Jurkat, Clone E6-1 (cell line): ENCODE measurements around the gene HSPG2.

Experiments used
- DNase-seq: peaks from one replicate; pipeline ENCODE4 v3.0.0-alpha.2; 2011; ENCODE audit warnings: low read depth, low spot score
- H3K4me3 ChIP-seq: 2 replicates; pipeline ENCODE4 v1.5.1; 2011; ENCODE audit warnings: mild to moderate bottlenecking, low read length, control low read depth, moderate library complexity

Gene HSPG2

DNA sequence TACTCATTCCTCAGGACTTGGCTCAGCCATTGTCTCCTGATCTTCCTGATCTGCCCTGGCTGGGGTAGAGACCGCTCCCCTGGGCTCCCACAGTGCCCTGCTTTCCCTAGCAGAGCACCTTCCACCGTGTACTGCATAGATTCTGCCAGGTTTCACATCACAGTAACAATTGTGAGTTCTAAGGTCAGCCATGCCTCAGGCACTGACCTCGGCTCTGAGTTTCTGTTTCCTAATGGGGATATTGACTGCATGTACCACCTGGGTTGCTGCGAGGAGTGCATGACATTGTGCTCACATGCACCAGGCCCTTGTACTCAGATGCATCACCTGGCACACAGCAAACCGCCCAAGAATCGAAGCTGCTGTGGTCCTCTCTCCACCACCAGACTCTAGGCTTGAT is 46.0 kb downstream of the HSPG2 start:
- no peak overlapping the region for H3K4me3 ChIP-seq
- DNase-seq = no peak

- DNase-seq = no peak
- H3K4me3 ChIP-seq = no peak overlapping the region
These were observed 48.6 kb downstream of the HSPG2 start for GRCh38 chr1:21888500-21888899.

DNA sequence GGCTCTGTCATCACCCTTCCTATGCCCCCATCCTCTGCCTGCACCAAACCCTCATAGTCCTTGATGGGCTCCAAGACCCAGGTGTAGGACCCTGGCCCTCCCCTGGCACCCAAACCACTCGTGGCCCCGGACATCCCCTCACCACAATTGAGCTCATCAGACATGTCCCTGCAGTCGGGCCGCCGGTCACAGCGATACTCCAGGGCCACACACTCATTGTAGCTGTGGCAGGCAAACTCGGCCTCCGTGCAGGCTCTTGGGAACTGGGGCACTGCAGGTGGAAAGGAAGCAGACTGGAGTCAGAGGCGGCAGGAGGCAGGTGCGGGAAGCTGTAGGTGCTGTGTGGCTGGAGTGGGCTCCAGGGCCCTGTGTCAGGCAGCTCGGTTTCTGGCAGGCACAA is 49.3 kb downstream of the HSPG2 start:
- DNase-seq = no peak
- no peak overlapping the region for H3K4me3 ChIP-seq

DNA sequence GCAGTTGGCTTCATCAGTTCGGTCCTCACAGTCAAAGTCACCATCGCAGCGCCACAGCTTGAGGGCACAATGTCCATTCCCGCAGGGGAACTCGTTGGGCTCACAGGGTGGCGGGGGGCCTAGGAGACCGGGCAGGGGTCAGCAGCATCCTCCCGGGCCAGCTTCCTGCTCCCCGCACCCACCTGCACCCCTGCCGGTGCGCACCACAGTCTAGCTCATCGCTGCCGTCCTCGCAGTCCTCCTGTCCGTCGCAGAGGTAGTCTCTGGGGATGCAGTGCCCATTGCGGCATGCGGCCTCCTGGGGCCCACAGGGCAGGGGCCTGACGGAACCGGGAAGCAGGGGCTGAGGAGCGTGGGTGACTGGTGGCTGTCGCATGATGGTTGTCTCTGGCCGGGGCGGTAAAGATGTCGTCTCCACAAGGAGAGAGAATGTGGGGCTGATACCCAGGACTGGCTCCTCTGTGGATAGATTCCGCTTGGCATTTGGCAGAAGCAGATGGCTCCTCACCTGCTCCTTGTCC is 49.8 kb downstream of the HSPG2 start:
- DNase-seq = no peak
- no peak overlapping the region for H3K4me3 ChIP-seq

GRCh38 chr1:21886486-21887215 is 50.5 kb downstream of the HSPG2 start:
- H3K4me3 ChIP-seq = no peak overlapping the region
- DNase-seq = no peak

GRCh38 chr1:21885236-21886037 is 51.7 kb downstream of the HSPG2 start:
- DNase-seq = no peak
- H3K4me3 ChIP-seq = no peak overlapping the region

GRCh38 chr1:21884456-21885235 is 52.5 kb downstream of the HSPG2 start:
- H3K4me3 ChIP-seq = no peak overlapping the region
- no peak for DNase-seq

DNA sequence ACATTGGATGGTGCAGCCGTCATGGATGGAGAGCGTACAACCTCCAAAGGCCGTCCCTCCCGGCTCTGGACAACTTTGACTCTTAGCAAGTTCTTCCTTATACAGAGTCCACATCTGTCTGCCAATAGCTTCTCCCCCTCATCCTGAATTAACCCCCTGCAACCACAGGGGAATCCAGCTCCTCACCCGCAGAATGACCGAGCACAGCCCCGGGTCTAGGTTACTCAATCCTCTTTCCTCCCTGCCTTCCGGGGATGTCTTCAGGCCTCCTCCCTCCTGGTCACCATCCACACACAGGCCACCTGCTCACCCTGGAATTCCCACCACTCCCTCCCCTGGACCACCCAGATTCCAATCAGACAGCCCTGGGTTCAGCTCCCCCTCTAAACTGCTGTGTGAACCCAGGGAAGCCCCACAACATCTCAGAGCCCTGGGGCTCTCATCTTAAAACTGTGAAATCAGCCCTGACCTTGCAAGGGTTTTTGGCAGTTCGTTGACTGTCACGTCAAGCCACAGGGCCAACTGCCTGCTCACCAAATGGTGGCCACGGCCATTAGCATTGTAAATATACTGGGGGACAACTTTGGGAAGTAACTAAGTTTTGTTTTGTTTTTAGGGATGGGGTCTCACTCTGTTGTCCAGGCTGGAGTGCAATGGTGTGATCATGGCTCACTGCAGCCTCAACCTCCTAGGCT is 54.2 kb downstream of the HSPG2 start:
- no peak for DNase-seq
- no peak overlapping the region for H3K4me3 ChIP-seq

GRCh38 chr1:21881250-21881649 is 55.9 kb downstream of the HSPG2 start:
- H3K4me3 ChIP-seq = no peak overlapping the region
- no peak for DNase-seq

DNA sequence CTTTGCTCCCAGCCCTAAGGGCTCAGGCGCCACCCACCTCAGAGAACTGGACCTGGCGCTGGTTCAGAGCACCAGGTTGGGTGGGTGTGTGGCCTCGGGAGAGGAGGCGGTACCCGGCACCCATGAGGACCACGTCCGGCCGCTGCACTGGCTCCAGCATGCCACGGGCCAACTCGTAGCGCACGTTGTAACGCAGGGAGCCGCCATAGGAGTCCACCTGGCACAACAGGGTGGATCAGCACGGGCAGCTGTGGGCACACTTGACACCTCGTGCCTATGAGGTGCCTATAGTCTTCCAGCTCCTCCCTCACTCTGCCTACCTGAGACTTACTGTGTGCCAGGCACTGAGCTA is 56.5 kb downstream of the HSPG2 start:
- no peak for DNase-seq
- H3K4me3 ChIP-seq = no peak overlapping the region

DNA sequence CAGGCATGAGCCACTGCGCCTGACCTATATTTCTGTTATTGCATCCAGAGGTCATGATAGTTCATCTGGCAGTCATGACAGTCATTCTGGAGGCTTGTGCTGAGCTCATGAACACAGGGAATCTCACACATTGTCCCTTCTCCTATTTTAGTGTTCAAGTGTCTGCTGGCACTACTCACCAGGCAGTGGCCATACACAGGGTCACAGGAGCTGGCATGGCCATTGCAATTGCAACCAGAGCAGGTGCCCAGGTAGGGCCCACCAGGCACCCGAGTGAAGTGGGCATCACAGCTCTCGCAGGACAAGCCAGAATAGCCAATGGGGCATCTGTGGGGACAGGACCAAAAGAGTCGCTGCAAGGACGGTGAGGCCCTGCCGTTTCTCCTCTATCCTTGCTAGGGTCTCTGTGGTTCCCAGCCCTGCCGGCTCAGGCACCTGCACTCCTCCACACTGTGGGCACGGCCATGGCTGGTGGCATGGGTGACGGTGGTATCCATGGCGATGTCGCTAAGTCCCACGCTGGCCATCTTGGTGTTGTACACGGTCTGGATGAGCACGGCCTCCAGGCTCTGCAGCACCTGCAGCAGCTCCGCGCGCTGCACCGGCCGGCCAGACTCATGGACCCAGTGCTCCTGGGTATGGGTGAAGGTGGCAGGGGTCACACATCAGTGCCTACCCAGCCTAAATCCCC is 57.0 kb downstream of the HSPG2 start:
- DNase-seq = no peak
- H3K4me3 ChIP-seq = no peak overlapping the region

GRCh38 chr1:21878840-21879478 is 58.2 kb downstream of the HSPG2 start:
- DNase-seq = no peak
- H3K4me3 ChIP-seq = no peak overlapping the region

GRCh38 chr1:21878009-21878773 is 58.9 kb downstream of the HSPG2 start:
- DNase-seq = no peak

DNA sequence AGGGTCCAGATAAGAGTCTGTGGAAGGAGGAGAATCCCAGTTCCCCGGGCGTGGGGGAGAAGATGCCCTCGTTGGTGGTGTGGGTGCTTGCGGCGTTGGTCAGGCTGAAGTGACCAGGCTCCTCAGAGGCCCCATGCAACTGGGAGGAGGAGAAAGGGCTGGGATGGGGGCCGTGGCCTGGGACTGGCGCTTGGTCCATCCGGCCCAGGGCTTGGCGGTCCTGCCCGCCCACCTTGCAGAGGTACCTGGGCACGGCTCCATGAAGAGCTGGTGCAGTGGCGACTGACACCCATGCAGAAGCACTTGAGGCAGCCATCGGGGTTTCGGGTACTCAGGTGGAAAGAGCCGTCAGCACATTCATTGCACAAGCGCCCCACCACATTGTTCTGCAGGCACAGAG is 60.8 kb downstream of the HSPG2 start:
- H3K4me3 ChIP-seq = no peak overlapping the region
- DNase-seq = no peak

More at GRCh38 chr1:21878009-21878773, 58.9 kb downstream of the HSPG2 start:
- no peak overlapping the region for H3K4me3 ChIP-seq

- H3K4me3 ChIP-seq = no peak overlapping the region
- DNase-seq = no peak
These were observed 61.5 kb downstream of the HSPG2 start for GRCh38 chr1:21875621-21876063.

- H3K4me3 ChIP-seq = no peak overlapping the region
- no peak for DNase-seq
These were observed 62.1 kb downstream of the HSPG2 start for GRCh38 chr1:21874778-21875547.

DNA sequence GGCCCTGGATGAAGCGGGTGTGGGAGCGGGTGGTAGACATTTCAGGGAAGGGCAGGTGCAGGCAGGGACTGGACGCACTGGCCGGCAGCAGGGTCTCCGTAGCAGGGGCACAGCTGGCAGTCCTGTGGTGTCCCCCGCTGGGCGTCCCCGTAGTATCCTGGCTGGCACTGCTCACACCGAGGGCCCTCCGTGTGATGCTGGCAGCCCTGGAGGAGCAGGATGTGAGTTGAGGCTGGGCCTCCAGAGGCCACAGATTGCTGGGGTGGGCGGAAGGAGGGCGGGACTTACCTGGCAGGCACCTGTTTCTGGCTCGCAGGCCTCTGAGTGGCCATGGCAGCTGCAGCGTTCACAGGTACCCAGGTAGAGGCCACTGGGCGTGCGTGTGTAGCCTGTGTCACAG is 62.8 kb downstream of the HSPG2 start:
- H3K4me3 ChIP-seq = no peak overlapping the region
- no peak for DNase-seq
